ENCODE measurements around the gene CERS6. TPM values are rescaled to one million over a fixed set of nuclear protein-coding genes. Genes with fewer than 3 reads are reported as not detected.
"Not testable (repeated sequence)": the region's sequence is repeated elsewhere in the genome, so short reads cannot be mapped to it uniquely, and the experiment has no call there.

The CERS6 gene
- total RNA-seq, 4 donors from 2014 or later: 17.6 to 31.1 (median 24.1) TPM

- WGBS, 2 donors: 84 to 90% methylated on average over 2 of the region's 2 CpGs
- DNase-seq: no peak
- intact Hi-C loops (cut with DNase I): no loop called here
- H3K36me3 ChIP-seq: no peaks in the 10 kb centered on the region
- H3K4me1 ChIP-seq: peaks cover 0 to 4% (median 0%) of the 10 kb centered on the region in 3 donors
- H3K4me3 ChIP-seq: no peak overlapping the region
- H3K9me3 ChIP-seq: no peaks in the 10 kb centered on the region
- H3K27ac ChIP-seq: no peak overlapping the region
- TF ChIP-seq POLR2A (IDR thresholded peaks at IDR 0.05) (no peak), CTCF (IDR thresholded peaks at IDR 0.05) (no peak)
- H3K27me3 ChIP-seq: no peaks in the 10 kb centered on the region
Measured at GRCh38 chr2:168496906-168497305, 40.8 kb downstream of the CERS6 start.

- TF ChIP-seq CTCF (IDR thresholded peaks at IDR 0.05): no peak
- TF ChIP-seq POLR2A (IDR thresholded peaks at IDR 0.05): no peak
- no peak overlapping the region for H3K27ac ChIP-seq
- H3K27me3 ChIP-seq: no peaks in the 10 kb centered on the region
- H3K9me3 ChIP-seq: no peaks in the 10 kb centered on the region
- H3K36me3 ChIP-seq: no peaks in the 10 kb centered on the region
- peaks cover 0 to 17% (median 0%) of the 10 kb centered on the region in 3 donors for H3K4me1 ChIP-seq
- no peak for DNase-seq
- 60 to 67% methylated on average over 4 of the region's 4 CpGs for WGBS, 2 donors
- intact Hi-C loops (cut with DNase I): no loop called here
- H3K4me3 ChIP-seq: no peak overlapping the region
Measured at GRCh38 chr2:168499500-168499899, 43.4 kb downstream of the CERS6 start.

GRCh38 chr2:168500516-168500915 lies 44.4 kb downstream of the CERS6 start:
- H3K4me1 ChIP-seq: peaks cover 0 to 17% (median 0%) of the 10 kb centered on the region in 3 donors
- no peak overlapping the region for H3K4me3 ChIP-seq
- intact Hi-C loops (cut with DNase I): no loop called here
- no peak for TF ChIP-seq POLR2A (IDR thresholded peaks at IDR 0.05)
- no peak for TF ChIP-seq CTCF (IDR thresholded peaks at IDR 0.05)
- H3K9me3 ChIP-seq: no peaks in the 10 kb centered on the region
- H3K36me3 ChIP-seq: no peaks in the 10 kb centered on the region
- no peak for DNase-seq
- no peaks in the 10 kb centered on the region for H3K27me3 ChIP-seq
- H3K27ac ChIP-seq: no peak overlapping the region

GRCh38 chr2:168501466-168502065 lies 45.5 kb downstream of the CERS6 start:
- intact Hi-C loops (cut with DNase I): no loop called here
- no peak for TF ChIP-seq POLR2A (IDR thresholded peaks at IDR 0.05)
- no peak for TF ChIP-seq CTCF (IDR thresholded peaks at IDR 0.05)
- 94 to 100% methylated on average over 2 to 4 of the region's 4 CpGs for WGBS, 2 donors
- Histone ChIP-seq H3K4me1 (peaks cover 0 to 17% (median 0%) of the 10 kb centered on the region in 3 donors), H3K9me3 (no peaks in the 10 kb centered on the region), H3K27me3 (no peaks in the 10 kb centered on the region), H3K36me3 (no peaks in the 10 kb centered on the region), H3K27ac (no peak overlapping the region), H3K4me3 (no peak overlapping the region)
- DNase-seq: no peak

- H3K4me3 ChIP-seq; H3K27ac ChIP-seq; H3K27me3 ChIP-seq; DNase-seq; H3K36me3 ChIP-seq; intact Hi-C loops (cut with DNase I); H3K9me3 ChIP-seq: not testable (repeated sequence)
- WGBS, 2 donors: 88 to 92% methylated on average over 2 of the region's 2 CpGs
- peaks cover 0 to 17% (median 0%) of the 10 kb centered on the region in 3 donors for H3K4me1 ChIP-seq
Measured at GRCh38 chr2:168502852-168503251, 46.8 kb downstream of the CERS6 start.

GRCh38 chr2:168503901-168504300 lies 47.8 kb downstream of the CERS6 start:
- H3K9me3 ChIP-seq: no peaks in the 10 kb centered on the region
- no peak overlapping the region for H3K4me3 ChIP-seq
- no peak overlapping the region for H3K27ac ChIP-seq
- DNase-seq: no peak
- no peaks in the 10 kb centered on the region for H3K36me3 ChIP-seq
- H3K27me3 ChIP-seq: no peaks in the 10 kb centered on the region
- intact Hi-C loops (cut with DNase I): no loop called here
- TF ChIP-seq POLR2A (IDR thresholded peaks at IDR 0.05) (no peak), CTCF (IDR thresholded peaks at IDR 0.05) (no peak)
- 72 to 80% methylated on average over 3 of the region's 3 CpGs for WGBS, 2 donors
- peaks cover 0 to 17% (median 0%) of the 10 kb centered on the region in 3 donors for H3K4me1 ChIP-seq

Measured in esophagus squamous epithelium (tissue), 5 donors.